ENCODE results near the gene TLN1.

Gene TLN1

GRCh38 chr9:35732185-35732799, at the start of gene TLN1, which contains the start of gene CREB3:
TLN1 (minus strand) TSS chr9:35732195; CDS start chr9:35725694, 6,501 bp downstream.
CREB3 (plus strand) TSS chr9:35732666; CDS start chr9:35732773, 107 bp downstream.
- peak; percentile 94 for DNase-seq

GRCh38 chr9:35781066-35781465, 49.1 kb upstream of the TLN1 start:
- no peak for DNase-seq

GRCh38 chr9:35778496-35778895, 46.5 kb upstream of the TLN1 start:
- no peak for DNase-seq

- peak; percentile 83 for DNase-seq
Measured at GRCh38 chr9:35776018-35776417, 44.0 kb upstream of the TLN1 start.

- DNase-seq, result no peak
Measured at GRCh38 chr9:35774907-35775635, 43.1 kb upstream of the TLN1 start.

GRCh38 chr9:35771943-35772342, 39.9 kb upstream of the TLN1 start:
- no peak for DNase-seq

GRCh38 chr9:35771534-35771933, 39.5 kb upstream of the TLN1 start:
- no peak for DNase-seq

- no peak for DNase-seq
Measured at GRCh38 chr9:35771075-35771433, 39.1 kb upstream of the TLN1 start.

- no peak for DNase-seq
Measured at GRCh38 chr9:35769763-35770162, 37.8 kb upstream of the TLN1 start.

- no peak for DNase-seq
Measured at GRCh38 chr9:35767458-35767857, 35.5 kb upstream of the TLN1 start.

- DNase-seq, result no peak
Measured at GRCh38 chr9:35766997-35767396, 35.0 kb upstream of the TLN1 start.

- DNase-seq, result no peak
Measured at GRCh38 chr9:35763803-35764202, 31.8 kb upstream of the TLN1 start.

- no peak for DNase-seq
Measured at GRCh38 chr9:35763181-35763580, 31.2 kb upstream of the TLN1 start.

GRCh38 chr9:35760651-35761050, 28.7 kb upstream of the TLN1 start:
- DNase-seq, result no peak

- DNase-seq, result no peak
Measured at GRCh38 chr9:35759795-35760194, 27.8 kb upstream of the TLN1 start.

GRCh38 chr9:35758475-35759050, 26.6 kb upstream of the TLN1 start:
- DNase-seq, result no peak

- no peak for DNase-seq
Measured at GRCh38 chr9:35757892-35758275, 25.9 kb upstream of the TLN1 start.

GRCh38 chr9:35757226-35757891, 25.4 kb upstream of the TLN1 start:
- DNase-seq, result peak; percentile 48

GRCh38 chr9:35756275-35757225, 24.6 kb upstream of the TLN1 start:
- DNase-seq, result peak; percentile 41

- no peak for DNase-seq
Measured at GRCh38 chr9:35755071-35755470, 23.1 kb upstream of the TLN1 start.

GRCh38 chr9:35754264-35754663, 22.3 kb upstream of the TLN1 start, which contains the start of gene MSMP:
MSMP (minus strand) TSS chr9:35754276; CDS start chr9:35754129, 147 bp downstream.
- DNase-seq, result no peak

GRCh38 chr9:35753466-35753865, 21.5 kb upstream of the TLN1 start:
- no peak for DNase-seq

GRCh38 chr9:35750256-35750531, 18.2 kb upstream of the TLN1 start:
- no peak for DNase-seq
